HG02885 (cell line): ENCODE results near the gene OCA2.

ENCODE experiments used
- ATAC-seq: cut with Tn5 transposase; IDR thresholded peaks from one replicate; pipeline ENCODE4 v1.9.1; 2021; ENCODE audit warnings: mild to moderate bottlenecking; ENCODE audit not compliant: unreplicated experiment, poor library complexity

Gene OCA2

DNA sequence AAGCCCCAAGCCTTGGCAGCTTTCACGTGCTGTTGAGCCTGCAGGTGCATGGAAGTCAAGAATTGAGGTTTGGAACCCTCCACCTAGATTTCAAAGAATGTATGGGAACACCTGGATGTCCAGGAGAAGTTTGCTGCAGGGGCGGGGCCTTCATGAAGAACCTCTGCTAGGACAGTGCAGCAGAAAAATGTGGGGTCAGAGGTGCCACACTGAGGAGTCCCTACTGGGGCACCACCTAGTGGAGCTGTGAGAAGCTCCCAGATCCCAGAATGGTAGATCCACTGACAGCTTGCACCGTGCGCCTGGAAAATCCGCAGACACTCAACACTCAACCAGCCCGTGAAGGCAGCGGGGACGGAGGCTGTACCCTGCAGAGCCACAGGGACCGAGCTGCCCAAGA, 201.6 kb downstream of the OCA2 start:
- ATAC-seq: no peak

DNA sequence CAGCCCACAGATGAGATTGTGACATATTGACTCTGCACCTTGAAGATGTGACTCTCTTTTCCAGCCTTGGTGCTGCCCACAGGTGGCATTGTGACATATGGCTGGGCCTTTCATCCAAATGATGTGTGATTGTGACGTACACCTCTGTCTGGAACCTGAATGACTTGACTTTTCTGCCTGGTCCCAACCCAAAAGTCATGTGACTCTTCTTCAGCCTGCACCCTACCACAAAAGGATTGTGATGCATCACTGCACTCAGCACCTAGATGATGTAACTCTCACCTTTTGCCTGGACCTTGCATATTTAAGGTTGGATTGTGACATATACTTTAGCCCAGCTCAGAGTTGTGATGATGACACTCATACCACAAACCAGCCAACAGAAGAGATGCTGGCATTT, 204.5 kb downstream of the OCA2 start:
- ATAC-seq: no peak

DNA sequence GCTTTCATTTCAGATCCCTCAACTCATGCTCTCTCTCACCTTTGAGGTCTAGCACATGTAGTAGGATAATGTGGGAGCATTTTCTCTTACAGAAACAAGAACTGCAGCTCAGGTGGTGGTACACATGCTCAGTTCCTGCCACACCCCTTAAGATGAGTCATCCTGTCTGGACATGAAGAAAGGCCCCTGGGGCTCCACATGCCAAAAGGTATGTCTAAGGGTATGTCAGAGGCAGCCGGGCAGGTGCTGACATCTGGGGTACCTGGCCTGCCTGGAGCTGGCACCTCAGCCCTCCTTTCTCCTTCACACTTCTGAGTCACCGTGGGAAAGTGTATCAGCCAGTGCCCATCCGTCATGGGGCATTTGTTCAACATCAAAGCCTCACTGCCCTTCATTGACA, 209.9 kb downstream of the OCA2 start:
- ATAC-seq: no peak

DNA sequence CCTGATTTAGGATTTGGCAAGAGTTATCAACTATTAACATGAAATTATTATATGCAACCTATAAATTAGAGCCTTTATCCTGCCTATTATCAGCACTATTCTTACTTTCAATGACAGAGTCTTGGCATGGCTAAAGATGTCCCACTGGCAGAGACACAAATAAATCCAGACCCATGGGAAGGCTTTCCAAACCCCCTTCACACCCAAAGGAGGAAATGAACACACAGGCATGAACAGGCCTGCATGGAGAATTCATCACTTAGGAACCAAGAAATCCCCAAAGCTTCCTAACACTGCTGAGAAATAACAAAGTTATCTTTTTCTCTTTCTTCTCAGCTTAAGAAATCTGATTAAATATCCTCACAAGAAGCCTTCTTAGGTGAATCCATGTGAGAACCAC, 213.9 kb downstream of the OCA2 start:
- no peak for ATAC-seq

DNA sequence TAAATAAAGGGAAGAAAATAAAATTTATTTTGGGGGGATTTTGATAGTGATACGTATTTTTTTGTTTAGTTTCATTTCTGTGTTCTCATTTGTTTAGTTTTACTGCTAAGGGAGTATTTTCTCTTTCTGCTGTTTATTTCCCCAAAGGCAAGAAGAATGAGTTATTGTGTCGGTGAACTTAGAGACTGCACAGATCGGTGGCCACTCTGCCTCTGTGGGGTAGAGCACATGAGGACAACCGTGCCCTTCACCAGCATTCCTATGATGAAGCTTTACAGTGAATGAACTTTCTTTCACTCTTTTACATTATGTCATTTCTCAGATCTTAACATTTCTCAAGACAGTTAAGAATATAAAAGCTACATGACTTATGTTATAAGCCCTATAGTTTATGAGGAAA, 214.4 kb downstream of the OCA2 start:
- no peak for ATAC-seq

DNA sequence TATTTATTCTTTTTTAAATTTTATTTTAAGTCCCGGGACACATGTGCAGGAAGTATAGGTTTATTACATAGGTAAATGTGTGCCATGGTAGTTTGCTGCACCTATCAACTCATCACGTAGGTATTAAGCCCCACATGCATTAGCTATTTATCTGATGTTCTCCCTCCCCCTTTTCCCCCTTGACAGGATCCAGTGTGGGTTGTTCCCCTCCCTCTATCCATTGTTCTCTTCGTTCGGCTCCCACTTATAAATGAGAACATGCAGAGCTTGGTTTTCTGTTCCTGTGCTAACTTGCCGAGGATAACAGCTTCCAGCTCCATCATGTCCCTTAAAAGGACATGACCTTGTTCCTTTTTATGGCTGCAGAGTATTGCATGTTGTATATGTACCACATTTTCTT, 220.3 kb downstream of the OCA2 start:
- no peak for ATAC-seq

DNA sequence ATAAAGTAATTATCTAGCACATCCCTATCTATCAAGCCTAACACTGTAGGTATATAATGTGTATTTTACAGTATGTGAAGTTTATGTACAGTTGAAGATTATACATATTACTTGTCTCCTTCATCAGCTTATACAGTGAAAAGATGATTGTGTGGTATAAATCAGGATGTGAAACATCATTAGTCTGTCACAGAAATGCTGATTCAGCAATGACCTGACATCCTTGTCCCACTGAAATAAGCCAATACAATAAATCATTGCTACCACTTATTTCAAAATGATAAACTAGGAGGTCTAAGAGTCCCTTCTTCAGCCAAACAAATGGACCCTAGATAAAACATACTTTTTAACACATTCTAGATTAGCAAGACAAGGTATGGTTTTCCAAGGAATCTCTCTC, 225.3 kb downstream of the OCA2 start:
- ATAC-seq: no peak

DNA sequence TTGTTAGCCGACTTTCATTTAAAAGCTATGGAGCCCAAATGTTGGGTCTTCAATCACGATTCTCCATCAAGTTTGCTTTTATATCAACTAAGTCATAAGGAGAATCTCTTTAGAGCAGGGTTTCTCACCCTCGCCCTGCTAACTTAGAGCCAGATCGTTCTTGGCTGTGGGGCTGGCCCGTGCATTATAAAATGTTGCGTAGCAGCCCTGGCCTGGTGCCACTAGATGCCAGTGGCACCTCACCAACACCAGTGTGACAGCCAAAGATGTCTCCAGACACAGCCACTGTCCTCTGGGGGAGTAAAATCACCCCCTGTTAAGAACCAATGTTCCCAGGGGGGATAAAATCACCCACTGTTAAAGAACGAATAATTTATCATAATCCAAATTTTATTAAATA, 226.1 kb downstream of the OCA2 start:
- ATAC-seq: no peak

DNA sequence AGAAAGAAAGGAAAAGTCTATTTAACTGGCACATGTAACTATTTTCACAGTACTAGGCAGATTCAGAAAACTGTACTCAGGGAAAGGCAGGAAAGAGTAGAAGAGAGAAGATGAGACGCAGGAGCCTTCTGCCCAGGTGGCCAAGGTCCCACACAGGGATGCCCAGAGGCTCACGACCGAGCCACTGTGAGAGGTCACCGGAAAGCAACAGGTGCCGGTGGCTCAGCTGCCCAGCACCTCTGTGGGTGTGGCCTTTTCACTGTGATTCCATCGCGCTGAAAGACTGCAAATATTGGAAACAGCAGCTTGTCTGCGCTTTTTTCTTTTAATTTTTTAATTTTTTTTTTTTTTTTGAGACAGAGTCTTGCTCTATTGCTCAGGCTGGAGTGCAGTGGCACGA, 226.8 kb downstream of the OCA2 start:
- ATAC-seq: no peak

DNA sequence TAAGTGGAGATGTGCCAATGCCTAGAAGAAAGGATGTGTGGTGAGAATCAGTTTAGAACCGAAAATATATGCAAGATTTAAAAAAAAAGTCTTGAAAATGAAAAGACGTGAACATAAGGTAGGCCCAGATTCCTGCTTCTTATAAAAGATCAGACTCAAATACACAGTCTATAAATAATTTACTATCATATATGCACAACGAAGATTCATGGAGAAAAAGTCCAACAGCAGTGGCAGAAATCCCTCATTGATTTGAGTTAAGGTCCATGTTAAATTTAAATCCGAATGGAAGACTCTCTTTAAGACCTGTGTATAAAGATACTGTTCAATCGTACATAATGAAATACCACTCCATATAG, 227.2 kb downstream of the OCA2 start:
- no peak for ATAC-seq

DNA sequence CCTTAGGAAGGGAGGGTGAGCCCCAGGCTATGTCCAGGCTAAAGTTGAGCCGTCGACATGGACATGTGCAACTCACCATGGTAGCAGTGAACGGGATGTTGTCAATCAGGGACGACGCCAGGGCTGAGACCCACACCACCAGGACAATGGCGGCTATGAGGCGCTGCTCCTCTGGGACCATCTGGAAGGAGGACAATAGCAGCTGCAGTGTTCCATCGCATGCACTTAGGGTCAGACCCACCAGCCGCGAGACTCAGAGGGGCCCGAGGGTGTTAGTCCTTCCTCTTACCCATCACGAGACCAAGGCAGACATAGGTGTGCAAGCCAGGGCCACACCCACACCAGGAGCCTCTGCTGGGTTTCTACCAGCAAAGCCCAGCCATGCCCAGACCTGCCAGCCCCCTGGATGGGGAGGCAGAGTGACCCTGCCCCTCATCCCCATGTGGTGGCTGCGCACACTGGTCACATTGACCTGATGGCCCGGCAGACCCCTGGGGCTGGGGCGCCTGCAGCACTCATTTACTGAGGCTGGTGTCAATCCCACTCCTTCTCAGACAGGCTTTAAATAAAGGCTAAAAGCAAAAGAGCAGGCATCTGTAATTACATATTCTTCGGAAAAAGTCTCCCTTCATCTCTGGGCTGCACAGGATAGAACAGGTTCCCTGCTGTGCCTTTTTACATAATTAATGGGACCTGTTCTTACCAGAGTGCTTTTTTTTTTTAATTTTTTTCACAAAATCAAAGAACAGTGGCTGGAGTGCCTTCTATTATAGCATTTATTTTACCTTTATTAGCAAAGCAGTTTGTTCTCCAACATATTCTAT, 227.8 kb downstream of the OCA2 start:
- ATAC-seq: no peak

DNA sequence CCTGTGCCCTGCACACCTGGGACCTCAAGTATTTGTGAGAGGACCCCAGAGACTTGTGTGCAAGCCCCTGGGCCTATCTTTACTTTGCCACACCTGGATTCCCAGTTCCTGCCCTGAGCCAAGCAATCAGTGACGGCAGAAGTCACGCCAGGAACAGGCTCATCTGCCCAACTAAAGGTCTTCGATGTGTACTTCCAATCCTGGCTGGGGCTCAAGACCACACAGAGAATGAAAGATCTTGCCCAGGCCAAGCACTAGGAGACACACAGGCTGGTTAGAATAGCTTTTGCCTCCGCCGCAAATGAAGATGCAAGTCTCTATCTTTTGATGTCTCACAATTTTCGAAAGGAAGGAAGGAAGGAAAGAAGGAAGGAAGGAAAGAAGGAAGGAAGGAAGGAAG, 228.8 kb downstream of the OCA2 start:
- no peak for ATAC-seq

DNA sequence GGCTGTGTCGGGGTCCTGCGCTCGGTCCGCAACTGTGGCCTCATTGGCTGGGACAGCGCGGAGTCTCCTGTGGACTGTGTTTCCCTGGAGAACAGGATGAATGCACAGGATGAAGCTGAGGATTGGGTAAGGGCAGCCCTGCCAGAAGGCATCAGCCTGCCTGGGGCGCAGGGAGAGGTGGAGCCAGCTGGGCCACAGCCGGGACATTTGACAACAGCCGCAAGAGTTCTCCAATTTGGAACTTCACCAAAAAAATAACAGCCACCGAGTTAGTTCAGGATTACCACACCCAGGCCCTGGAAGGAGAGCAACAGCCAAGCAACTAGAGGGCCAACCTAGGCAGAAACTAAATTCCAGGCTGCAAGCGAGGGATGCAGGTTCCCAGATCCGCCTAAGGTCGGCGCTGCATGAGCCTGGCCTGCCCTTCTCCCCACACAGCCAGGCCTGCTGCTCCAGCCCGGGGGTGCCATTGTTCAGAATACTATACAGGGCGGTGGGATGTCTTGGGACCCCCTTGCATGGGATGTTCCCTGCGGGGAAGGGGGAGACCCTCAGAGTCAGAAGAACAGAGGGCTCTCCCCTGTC, 229.3 kb downstream of the OCA2 start:
- no peak for ATAC-seq

DNA sequence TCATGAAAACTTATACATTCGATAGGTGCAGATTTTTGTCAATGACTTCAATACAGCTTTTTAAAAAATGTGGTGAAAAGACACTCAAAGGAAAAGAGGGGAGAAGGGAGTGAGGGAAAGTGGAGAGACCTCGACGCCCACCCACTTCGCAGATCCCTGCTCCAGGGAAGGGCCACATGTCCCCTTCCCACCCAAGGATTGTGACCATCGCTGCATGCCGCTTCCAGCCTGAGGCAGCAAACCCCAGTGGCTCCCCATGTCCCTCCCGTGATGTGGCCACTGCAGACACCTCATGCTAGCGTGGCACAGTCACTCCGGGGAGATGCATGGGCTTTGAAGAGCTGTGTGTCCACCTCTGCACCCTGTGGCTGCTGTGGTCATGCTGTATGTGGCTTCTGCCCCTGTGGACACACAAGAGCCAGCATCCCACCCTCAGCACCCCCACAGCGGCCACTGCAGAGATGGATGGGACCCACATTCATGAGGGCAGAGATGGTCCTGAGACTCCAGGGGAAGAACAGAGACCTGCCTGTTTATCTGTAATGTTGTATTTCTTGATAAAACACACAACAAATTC, 230.2 kb downstream of the OCA2 start:
- no peak for ATAC-seq

DNA sequence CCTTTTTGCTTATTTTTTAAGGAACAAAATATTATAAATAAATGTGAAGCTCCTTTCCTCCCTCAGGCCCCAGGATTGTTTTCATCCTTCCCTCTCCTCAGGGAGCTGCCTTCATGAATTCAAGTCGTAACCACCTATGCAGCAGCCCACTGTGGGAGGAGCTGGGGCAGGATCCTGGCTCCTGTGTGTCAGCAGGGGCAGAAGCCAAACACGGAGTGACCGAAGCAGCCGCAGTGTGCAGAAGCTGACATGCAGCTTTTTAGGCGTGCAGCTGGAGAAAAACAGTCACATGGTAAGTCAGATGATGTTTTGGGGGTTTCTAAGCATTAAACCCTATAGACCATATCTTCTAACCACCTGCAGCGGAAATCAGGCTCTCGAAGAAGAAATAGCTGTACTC, 231.3 kb downstream of the OCA2 start:
- ATAC-seq: no peak

DNA sequence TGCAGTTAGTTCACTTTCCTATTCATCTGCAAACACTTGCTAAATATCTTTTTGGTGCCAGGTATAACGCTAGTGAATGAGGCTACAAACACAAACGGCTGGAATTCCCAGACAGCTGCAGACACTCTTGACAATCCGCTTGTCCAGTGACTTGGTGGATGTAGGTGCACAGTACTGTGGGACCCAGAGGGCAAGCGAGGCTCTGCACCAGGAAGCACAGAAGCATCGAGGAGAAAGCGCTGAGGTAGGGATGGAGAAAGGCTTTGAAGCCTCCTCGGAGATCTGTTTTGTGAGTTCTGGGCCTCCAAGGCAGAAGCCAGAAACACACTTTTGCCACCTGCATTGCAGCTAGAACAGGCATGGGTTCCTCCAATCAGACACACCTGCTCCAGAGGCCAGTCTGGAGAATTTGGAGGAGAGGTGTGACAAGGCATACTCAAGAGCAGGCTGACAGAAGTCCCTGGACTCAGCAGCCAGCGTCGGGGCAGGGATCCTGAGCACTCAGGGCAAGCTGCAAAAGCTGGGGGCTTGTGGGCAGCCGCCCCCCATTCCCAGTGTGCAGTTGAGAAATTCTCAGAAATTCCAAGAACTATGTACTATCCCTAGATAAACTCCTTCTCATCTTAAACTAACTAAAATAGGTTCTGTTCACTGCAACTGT, 232.5 kb downstream of the OCA2 start:
- no peak for ATAC-seq

DNA sequence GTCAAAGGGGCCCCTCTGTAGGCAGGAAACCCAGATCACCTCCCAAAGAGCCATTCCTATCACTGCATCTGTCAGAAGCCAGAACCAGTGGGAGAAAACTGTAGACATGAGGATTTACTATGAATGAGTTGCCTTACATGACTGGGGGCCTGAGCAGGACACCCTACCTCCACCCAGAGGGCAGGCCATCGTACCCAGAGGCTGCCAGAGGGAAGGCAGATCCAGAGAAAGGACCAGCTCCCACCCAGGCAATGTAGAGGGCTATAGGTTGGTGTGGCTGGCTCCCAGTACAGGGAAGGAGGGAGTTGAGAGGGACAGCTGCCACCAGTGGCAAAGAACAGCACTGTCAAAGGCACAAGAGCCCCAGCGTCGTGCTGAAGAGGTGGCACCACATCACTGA, 233.2 kb downstream of the OCA2 start:
- no peak for ATAC-seq

DNA sequence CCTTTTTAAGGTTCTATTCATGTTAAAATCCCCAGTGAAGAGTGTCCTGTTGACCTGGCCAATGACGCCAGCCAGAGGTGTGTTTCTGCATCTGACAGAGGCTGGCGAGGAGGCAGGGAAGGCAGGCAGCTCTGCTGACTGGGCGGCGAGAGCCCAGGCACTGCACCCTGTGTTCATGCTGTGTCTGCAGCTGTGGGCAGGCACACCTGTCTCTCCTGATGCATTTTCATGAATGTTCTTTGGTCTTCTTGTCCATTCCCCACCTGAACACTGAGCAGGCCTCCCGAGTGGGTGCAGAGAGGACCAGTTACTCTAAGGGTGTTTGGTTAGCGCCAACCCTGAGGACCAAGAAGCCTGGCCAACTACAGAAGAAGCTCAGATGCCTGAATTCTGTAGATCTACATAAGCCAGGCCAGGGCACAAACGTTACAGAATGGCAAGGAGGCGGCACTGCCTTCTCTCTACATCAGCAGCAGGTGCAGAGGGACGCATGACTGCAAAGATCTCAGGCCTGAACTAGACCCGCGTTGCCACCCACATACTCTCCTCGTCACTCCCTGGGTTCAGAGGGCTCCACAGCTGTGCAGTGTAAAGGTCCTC, 233.7 kb downstream of the OCA2 start:
- ATAC-seq: no peak

DNA sequence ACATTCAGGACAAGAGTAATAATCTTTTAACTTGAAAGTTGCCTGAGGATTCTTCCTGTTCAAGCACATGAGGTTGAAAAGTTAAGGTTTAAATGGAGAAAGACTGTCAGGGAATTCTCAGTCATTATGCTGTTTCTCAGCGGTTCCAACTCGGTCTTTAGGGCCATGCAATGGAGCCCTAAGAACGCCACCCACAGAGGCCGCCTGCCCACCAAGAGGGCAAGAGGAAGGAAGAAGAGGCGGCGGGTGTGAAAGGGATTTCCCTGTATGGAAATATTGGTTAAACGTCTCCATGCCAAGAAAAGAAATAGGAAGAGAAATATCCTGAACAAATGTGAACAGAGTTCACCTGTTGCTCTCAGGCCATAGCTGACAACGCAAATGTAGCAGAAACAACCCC, 234.4 kb downstream of the OCA2 start:
- ATAC-seq: no peak

DNA sequence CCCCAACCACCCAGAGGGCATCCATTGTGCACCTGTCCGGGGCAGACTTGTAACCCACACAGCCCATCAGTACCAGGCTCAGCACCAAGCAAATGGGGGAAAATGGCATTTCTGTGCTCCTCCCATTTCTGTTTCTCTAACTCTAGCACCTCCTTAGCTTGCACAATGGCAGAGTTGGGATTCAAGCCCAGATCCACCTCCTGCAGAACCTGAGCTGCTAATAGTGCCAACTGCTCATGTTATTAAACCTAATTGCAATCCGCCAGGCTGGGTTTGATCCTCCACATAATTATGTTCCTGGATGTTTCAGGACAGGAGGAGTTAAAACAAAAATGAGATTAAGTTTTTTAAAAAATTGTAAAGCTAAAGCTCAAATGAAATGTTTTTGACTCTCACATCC, 235.0 kb downstream of the OCA2 start:
- ATAC-seq: no peak

DNA sequence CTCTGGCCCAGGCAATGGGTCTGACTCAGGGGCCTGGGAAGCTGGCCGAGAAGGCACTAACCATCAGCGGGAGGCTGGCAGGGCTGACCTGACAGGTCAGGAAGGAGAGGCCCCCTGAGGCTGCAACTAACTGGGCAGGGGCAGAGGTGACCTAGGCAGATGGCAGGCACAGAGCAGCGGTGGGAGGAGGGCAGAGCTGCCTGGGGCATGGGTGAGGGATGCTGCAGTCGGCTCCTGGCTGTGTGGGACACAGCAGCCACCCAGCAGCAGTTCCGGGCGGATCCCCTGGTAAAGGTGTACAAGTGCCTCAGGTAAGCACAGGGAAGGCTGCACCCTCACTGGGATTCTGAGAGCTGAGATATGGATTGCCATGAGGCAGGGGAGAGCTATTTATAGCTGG, 236.1 kb downstream of the OCA2 start:
- ATAC-seq: no peak
